PC-9 (cell line): Measurements from ENCODE around the gene FBRSL1.

Experiments
- EZH2 ChIP-seq: fragments of 200-600 bp; sonication (generic); IDR thresholded peaks from 2 replicates; pipeline ENCODE4 v1.8.0; 2017; ENCODE audit warnings: antibody characterized with exemption, low read depth
- TF ChIP-seq, protein P1 (sequence below): fragments of 200-600 bp; sonication (generic); conservative IDR thresholded peaks from 2 replicates; pipeline ENCODE4 v1.6.1; 2017; ENCODE audit warnings: mixed run types, antibody characterized with exemption, mild to moderate bottlenecking, moderate library complexity

DNA sequence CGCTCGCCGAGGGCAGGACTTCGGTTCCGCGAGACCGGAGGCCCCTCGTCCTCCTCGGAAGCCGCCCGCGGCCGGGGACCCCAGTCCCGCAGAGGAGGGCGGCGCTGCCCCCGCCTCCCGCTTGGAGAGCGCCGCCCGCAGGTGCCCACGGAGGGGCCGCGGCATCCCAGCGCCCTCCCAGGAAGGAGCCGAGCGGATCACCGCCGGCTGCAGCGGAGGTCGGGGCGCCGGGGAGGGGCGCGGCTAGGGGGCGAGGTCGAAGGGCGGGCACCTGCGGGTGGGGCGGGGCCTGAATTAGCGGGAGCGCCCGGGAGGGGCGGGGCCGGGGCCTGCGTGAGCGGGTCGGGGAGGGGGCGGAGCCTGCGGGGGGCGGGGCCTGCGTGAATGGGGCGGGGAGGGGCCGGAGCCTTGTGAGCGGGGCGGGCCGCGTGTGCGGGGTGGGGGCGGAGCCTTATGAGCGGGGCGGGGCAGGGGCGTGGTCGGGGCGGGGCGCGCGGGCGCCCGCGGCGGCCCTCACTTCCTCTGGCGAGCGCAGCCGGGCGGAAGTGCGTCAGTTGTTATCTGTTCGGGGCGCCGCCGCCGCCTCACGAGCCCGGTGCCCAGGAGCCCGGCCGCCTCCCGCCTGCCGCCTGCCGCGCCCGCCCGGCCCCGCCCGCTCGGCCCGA, at the start of gene FBRSL1:
- TF ChIP-seq, protein P1, sequence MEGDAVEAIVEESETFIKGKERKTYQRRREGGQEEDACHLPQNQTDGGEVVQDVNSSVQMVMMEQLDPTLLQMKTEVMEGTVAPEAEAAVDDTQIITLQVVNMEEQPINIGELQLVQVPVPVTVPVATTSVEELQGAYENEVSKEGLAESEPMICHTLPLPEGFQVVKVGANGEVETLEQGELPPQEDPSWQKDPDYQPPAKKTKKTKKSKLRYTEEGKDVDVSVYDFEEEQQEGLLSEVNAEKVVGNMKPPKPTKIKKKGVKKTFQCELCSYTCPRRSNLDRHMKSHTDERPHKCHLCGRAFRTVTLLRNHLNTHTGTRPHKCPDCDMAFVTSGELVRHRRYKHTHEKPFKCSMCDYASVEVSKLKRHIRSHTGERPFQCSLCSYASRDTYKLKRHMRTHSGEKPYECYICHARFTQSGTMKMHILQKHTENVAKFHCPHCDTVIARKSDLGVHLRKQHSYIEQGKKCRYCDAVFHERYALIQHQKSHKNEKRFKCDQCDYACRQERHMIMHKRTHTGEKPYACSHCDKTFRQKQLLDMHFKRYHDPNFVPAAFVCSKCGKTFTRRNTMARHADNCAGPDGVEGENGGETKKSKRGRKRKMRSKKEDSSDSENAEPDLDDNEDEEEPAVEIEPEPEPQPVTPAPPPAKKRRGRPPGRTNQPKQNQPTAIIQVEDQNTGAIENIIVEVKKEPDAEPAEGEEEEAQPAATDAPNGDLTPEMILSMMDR, result no peak
- no peak for TF ChIP-seq EZH2
